Calu3 (cell line): ENCODE results near the gene CBFB. TPM values are rescaled to one million over a fixed set of nuclear protein-coding genes. Genes with fewer than 3 reads are reported as not detected.

Experiments used
- BruUV-seq: library from RNA; stranded (reverse); fragments of 400-500 nt; replicated peaks from 2 replicates; lab custom pipeline; 2021; lab: Mats Ljungman, UMichigan
- CTCF ChIA-PET: fragments of 300-600 bp; sonication (Branson Sonifier 250); formaldehyde crosslinking; loops from one replicate; lab custom pipeline; 2022; ENCODE audit warnings: antibody characterized with exemption; lab: Charles Lee
- DNase-seq: peaks from one replicate; pipeline ENCODE4 v3.0.0; 2022
- H3K27ac Mint-ChIP-seq: one replicate; pipeline ENCODE4 v1.8.0; 2022; ENCODE audit warnings: mixed read lengths; ENCODE audit not compliant: unreplicated experiment
- H3K27me3 Mint-ChIP-seq: one replicate; pipeline ENCODE4 v1.8.0; 2022; ENCODE audit warnings: mixed read lengths; ENCODE audit not compliant: unreplicated experiment
- H3K36me3 Mint-ChIP-seq: one replicate; pipeline ENCODE4 v1.8.0; 2022; ENCODE audit warnings: mild to moderate bottlenecking, moderate library complexity, mixed read lengths; ENCODE audit not compliant: insufficient read depth, unreplicated experiment
- H3K4me1 Mint-ChIP-seq: one replicate; pipeline ENCODE4 v1.8.0; 2022; ENCODE audit warnings: mild to moderate bottlenecking, low read depth, mixed read lengths; ENCODE audit not compliant: unreplicated experiment
- H3K4me3 Mint-ChIP-seq: one replicate; pipeline ENCODE4 v1.8.0; 2022; ENCODE audit warnings: mild to moderate bottlenecking, low read depth, moderate library complexity, mixed read lengths; ENCODE audit not compliant: unreplicated experiment
- H3K9me3 Mint-ChIP-seq: one replicate; pipeline ENCODE4 v1.8.0; 2022; ENCODE audit warnings: low read depth, mixed read lengths; ENCODE audit not compliant: unreplicated experiment
- intact Hi-C: fragments of 100-400 bp; cut with micrococcal nuclease; formaldehyde crosslinking; loops from one replicate; pipeline ENCODE4 v1.10.0; 2022; ENCODE audit not compliant: unreplicated experiment
- total RNA-seq: library from RNA; stranded (reverse); gene quantifications from 2 replicates; pipeline ENCODE4 v1.2.3, GENCODE V29; 2022
- TF ChIP-seq, protein P1 (sequence below): fragments of 200-600 bp; IDR thresholded peaks from one replicate; pipeline ENCODE4 v1.8.0; 2022; ENCODE audit warnings: antibody characterized with exemption; ENCODE audit not compliant: unreplicated experiment

The CBFB gene
- total RNA-seq, 1 experiment from 2014 or later, result 116 TPM

- no peak for DNase-seq
- no peaks in the 10 kb centered on the region for H3K27me3 Mint-ChIP-seq
- CTCF ChIA-PET, result no interaction called here
- H3K9me3 Mint-ChIP-seq, result no peaks in the 10 kb centered on the region
- no peak overlapping the region for H3K27ac Mint-ChIP-seq
- peaks cover 7% of the 10 kb centered on the region for H3K36me3 Mint-ChIP-seq
- TF ChIP-seq, protein P1, sequence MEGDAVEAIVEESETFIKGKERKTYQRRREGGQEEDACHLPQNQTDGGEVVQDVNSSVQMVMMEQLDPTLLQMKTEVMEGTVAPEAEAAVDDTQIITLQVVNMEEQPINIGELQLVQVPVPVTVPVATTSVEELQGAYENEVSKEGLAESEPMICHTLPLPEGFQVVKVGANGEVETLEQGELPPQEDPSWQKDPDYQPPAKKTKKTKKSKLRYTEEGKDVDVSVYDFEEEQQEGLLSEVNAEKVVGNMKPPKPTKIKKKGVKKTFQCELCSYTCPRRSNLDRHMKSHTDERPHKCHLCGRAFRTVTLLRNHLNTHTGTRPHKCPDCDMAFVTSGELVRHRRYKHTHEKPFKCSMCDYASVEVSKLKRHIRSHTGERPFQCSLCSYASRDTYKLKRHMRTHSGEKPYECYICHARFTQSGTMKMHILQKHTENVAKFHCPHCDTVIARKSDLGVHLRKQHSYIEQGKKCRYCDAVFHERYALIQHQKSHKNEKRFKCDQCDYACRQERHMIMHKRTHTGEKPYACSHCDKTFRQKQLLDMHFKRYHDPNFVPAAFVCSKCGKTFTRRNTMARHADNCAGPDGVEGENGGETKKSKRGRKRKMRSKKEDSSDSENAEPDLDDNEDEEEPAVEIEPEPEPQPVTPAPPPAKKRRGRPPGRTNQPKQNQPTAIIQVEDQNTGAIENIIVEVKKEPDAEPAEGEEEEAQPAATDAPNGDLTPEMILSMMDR, result no peak
- H3K4me1 Mint-ChIP-seq, result no peaks in the 10 kb centered on the region
- H3K4me3 Mint-ChIP-seq, result no peak overlapping the region
- no TSS peak for BruUV-seq
- intact Hi-C loops, result no loop called here
Measured at GRCh38 chr16:67088551-67088950, 59.6 kb downstream of the CBFB start.

DNA sequence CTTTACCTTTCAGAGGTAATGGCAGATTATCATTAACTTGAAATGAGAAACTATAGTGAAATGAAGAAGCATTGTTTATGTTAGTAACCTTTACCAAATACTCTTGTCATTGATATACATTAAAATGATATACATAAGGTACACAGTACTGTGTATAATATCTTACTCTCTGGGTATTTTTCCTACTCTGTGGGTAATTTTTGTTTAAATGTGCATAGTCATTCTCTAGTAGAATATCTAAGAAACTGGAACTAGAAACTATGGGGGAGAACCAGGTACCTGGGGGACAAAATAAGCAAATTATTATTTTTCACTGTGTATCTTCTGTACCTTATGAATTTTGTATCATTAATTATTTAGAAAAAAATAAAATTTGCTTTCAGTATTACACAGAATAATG lies 60.2 kb downstream of the CBFB start:
- Mint-ChIP-seq H3K4me3 (no peak overlapping the region), H3K4me1 (no peaks in the 10 kb centered on the region), H3K36me3 (peaks cover 11% of the 10 kb centered on the region), H3K9me3 (no peaks in the 10 kb centered on the region), H3K27me3 (no peaks in the 10 kb centered on the region), H3K27ac (no peak overlapping the region)
- no peak for DNase-seq
- TF ChIP-seq, protein P1, result no peak
- intact Hi-C loops, result no loop called here
- CTCF ChIA-PET, result no interaction called here
- no TSS peak for BruUV-seq

DNA sequence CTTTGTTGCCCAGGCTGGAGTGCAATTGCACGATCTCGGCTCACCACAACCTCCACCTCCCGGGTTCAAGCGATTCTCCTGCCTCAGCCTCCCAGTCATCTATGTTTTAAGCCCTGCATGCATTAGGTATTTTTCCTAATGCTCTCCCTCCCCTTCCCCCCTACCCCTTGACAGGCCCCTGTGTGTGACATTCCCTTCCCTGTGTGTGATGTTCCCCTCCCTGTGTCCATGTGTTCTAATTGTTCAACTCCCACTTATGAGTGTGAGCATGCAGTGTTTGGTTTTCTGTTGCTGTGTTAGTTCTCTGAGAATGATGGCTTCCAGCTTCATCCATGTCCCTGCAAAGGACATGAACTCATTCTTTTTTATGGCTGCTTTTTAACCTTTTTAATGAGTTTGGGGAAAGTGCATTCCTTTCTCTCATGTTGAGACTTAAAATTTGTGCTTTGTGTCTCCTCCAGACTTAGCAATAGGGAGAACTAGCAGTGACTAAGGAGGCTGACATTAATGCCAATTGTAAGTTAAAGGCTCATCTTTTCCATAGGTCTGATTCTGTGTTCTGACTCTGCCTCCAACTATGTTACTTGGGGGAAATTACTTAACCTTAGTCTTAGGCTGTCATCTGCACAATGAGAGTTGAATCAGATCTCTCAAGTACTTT lies 63.1 kb downstream of the CBFB start:
- CTCF ChIA-PET, result no interaction called here
- no peak for DNase-seq
- H3K27me3 Mint-ChIP-seq, result no peaks in the 10 kb centered on the region
- H3K4me1 Mint-ChIP-seq, result no peaks in the 10 kb centered on the region
- TF ChIP-seq, protein P1, result no peak
- intact Hi-C loops, result no loop called here
- no TSS peak for BruUV-seq
- peaks cover 19% of the 10 kb centered on the region for H3K36me3 Mint-ChIP-seq
- H3K4me3 Mint-ChIP-seq, result no peak overlapping the region
- no peak overlapping the region for H3K27ac Mint-ChIP-seq
- no peaks in the 10 kb centered on the region for H3K9me3 Mint-ChIP-seq

GRCh38 chr16:67093098-67093726 lies 64.3 kb downstream of the CBFB start:
- no peak overlapping the region for H3K4me3 Mint-ChIP-seq
- DNase-seq, result no peak
- TF ChIP-seq, protein P1, result no peak
- BruUV-seq, result no TSS peak
- no peak overlapping the region for H3K27ac Mint-ChIP-seq
- CTCF ChIA-PET, result interaction anchor here (0.6 to 0.7 kb wide), 5 partner anchors 17 to 474 kb away, joined by 3 to 6 read pairs (median 4); no protein-coding TSS in a partner anchor
- H3K27me3 Mint-ChIP-seq, result no peaks in the 10 kb centered on the region
- no peaks in the 10 kb centered on the region for H3K9me3 Mint-ChIP-seq
- H3K36me3 Mint-ChIP-seq, result peaks cover 17% of the 10 kb centered on the region
- intact Hi-C loops, result no loop called here
- no peaks in the 10 kb centered on the region for H3K4me1 Mint-ChIP-seq
